ENCODE measurements around the gene IFITM10.

DNA sequence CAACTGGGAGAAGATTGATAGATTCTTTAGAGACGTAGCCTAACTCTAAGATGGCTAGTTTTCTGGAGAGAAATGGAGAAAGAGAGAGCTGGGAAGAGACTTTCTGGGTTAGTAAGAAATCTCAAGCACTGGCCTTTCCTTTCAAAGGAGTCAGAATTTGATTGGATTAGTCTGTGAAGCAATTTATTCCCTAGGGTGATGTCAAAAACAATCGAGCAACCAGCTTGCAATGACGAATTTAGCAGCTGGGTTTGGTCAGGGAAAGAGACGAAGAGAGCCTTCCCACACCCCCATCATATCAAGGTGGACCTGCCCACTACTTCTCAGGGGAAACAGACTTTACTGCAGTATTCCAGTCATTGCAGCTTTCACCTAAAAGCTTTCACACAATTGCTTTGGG is 42.6 kb downstream of the IFITM10 start:
- TF ChIP-seq, protein P1, sequence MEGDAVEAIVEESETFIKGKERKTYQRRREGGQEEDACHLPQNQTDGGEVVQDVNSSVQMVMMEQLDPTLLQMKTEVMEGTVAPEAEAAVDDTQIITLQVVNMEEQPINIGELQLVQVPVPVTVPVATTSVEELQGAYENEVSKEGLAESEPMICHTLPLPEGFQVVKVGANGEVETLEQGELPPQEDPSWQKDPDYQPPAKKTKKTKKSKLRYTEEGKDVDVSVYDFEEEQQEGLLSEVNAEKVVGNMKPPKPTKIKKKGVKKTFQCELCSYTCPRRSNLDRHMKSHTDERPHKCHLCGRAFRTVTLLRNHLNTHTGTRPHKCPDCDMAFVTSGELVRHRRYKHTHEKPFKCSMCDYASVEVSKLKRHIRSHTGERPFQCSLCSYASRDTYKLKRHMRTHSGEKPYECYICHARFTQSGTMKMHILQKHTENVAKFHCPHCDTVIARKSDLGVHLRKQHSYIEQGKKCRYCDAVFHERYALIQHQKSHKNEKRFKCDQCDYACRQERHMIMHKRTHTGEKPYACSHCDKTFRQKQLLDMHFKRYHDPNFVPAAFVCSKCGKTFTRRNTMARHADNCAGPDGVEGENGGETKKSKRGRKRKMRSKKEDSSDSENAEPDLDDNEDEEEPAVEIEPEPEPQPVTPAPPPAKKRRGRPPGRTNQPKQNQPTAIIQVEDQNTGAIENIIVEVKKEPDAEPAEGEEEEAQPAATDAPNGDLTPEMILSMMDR (IDR thresholded peaks at IDR 0.05): no peak
- TF ChIP-seq EZH2 (IDR thresholded peaks at IDR 0.05; ENCODE audit: borderline replicate concordance, insufficient read depth, low read depth, low read length, poor library complexity, severe bottlenecking): no peak

Measured in B cell (primary cell).